Measurements from ENCODE around the gene WIF1.

The WIF1 gene

DNA sequence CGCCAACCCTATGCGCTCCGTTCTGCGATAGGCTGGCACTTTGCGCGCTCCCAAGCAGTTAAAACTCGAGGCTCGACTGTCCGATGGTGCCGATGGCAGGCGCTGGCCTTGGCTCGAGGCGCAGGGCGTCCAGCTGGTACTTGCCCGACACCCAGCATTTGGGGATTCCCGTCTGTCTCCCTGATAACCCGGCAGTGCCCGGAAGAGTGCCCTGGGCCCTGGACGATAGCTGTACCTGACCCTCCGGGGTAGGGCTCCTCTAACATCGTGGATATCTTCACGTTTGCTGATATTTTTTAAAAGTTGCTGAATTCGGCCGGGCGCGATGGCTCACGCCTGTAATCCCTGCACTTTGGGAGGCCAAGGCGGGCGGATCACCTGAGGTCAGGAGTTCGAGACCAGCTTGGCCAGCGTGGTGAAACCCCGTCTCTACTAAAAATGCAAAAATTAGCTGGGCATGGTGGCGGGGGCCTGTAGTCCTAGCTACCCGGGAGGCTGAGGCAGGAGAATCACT is 908 bp upstream of the WIF1 start:
- no peak for DNase-seq

DNA sequence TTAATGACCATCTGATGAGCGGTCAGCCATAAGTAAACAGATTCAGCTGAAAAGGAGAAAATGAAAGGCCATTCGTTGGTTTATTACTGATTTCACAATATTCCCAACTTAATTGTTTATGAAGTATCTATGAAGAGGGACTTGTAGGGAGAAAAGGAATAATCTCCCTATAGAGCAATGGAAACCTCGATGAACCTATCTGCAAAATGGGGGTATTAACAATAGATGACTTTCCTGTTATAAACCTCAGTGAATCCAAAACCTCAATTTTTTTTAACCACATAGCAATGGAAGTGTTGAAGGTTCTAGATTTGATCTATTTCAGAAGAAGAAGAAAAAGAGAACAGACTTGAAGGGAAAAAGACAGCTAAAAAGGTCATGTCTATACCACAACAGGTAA is 2.0 kb downstream of the WIF1 start:
- DNase-seq: no peak

DNA sequence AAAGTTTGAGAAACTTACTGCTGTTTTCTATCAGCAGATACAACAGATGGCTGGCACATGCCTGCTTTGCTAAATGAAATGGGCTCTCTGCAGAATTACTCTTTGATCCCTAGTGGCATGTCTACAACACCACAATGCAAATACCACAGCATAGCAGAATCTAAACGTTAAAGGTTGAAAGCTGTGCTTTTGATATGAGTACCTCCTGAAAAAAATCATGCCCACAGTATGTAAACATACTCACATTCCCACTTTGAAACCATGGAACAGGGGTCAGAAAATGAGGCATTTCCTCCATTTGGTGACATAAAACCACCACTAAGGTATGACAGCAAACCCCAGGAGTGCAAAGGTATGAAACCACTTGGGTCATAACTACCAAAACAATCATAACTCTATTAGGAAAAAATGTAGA is 7.5 kb downstream of the WIF1 start:
- no peak for DNase-seq

DNA sequence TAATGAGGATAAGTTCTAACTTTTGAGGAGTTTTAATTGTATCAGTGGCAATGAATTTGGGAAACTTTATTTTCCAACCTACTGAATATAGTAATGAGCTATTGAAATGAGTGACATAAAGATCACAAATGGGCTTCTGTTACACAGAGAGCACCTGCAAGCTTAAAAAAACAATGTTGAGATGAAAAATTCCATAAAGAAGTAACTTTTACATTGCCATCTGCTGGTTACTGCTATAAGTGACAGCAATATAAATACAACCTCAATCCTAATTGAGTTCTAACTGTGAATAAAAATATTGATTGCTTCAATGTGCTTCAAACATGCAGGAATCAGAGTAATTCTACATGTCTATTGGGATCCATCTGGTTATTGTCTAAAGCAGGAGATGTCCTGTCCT is 14.2 kb downstream of the WIF1 start:
- DNase-seq: no peak

DNA sequence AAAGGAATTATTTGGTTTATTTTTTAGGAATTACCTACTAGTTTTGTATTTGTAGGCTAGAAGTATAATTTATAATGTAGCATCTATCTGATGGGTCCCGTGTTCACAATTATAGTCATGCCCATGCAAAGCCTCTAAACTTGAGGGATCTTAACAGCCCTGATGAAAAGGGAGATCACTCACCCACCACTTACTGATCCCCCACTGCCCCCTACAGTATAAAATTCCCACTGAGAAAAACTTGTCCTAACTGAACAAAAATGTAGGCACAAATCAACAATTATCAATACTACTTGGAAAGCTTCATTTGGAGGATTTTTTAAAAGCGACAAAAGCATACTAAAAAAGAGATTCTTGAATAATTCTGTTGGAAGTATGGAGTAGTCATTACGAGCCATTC is 21.0 kb downstream of the WIF1 start:
- no peak for DNase-seq

DNA sequence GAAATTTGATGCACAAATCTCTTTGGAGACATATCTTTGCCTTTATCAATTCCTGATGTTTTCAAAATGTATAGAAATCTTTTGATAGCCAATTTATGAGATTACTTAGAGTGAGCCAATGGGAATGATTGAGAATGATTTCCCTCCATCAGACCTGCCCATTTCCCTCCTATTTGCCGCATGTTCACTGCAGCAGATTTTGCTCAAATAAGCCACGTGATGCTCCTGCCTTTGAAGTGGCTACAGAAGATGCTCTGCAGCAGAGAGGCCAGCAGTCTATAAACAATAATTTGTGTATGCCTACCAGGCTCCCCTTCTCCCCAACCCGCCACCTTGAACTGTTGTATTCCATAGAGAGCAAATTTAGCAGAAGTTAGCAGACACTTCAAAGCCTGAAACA is 21.9 kb downstream of the WIF1 start:
- no peak for DNase-seq

DNA sequence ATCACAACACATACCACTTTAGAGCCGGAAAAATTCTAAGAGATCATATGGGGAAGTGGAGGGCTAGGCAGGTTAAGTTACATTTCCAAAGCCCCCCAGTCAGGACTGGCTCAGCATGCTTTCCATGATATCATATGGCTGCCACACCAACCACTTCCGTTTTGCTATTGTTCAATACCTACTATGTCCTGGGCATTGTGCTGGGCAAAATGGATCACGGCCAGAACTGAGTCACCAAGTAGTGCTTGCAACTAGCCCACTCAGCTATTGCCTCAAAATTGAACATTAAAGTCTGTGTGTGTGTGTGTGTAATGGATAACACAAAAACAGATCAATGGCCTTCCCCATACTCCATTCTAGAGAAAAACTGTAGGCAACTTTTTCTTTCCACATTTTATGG is 22.7 kb downstream of the WIF1 start:
- no peak for DNase-seq

DNA sequence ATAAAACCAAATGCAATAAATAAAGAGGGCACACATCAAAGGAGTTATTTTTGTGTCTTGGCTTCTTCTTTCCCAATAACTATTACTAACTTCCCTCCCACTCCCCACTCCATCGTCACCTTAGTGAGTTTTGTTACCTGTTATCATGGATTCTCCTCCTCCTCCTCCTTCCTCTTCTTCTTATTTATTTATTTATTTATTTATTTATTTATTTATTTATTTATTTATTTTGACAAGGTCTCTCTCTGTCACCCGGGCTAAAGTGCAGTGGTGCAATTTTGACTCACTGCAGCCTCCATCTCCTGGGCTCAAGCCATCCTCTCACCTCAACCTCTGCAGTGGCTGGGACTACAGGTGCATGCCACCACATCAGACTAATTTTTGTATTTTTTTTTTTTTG is 26.4 kb downstream of the WIF1 start:
- DNase-seq: no peak

DNA sequence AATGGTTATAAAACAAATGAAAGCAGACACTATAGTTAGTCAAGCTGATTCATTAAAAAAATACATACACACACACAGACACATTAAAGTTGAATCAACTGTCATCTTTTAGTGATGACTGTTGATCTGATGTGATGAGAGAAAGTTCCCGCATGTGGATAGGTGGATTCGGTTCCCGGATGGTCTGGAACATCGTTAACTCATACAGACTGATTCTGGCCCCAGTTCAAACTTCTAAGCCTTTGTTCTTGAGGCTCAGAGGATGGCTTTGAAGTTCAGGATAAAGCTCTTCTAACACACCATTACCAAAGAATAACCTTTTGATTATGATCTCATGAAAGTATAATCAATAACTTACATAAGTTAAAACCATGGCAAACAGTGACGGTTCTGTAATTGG is 27.5 kb downstream of the WIF1 start:
- no peak for DNase-seq

DNA sequence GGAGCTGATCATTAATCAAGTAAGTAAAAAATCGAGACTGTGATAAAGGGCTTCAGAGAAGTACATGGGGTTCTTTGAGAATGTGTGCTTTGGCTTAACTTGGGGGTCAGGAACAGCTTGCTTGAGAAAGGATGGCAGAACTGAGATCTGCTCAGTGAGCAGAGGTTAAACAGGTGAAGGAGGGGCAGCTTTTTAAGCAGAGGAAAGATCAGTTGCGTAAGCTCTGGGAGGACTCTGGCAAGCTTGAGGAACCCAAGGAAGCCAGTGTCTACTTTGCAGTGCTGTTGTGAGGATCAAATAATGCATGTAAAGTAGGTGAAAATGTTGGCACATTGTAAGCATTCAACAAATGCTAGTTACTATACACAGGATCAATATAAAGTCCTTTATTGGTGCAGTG is 30.6 kb downstream of the WIF1 start:
- DNase-seq: no peak

DNA sequence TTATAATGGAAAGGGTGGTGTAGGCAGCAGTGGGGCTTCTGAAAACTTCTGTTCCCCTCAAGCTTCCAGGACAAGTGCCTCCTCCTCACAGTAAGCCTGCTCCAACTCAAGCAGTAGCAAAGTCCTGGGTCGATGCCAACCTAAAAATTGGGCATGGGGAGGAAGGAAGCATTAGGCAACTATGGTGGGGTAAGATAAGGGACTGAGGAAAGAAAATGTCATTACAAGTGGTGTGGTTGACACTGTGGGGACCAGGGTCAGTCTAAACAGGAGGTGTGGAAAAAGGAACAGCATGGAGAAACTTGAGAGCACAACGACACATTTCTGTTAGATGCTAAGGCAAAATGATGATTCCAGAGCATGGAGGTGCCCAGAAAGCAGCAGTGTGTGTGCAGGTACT is 34.9 kb downstream of the WIF1 start:
- DNase-seq: no peak

DNA sequence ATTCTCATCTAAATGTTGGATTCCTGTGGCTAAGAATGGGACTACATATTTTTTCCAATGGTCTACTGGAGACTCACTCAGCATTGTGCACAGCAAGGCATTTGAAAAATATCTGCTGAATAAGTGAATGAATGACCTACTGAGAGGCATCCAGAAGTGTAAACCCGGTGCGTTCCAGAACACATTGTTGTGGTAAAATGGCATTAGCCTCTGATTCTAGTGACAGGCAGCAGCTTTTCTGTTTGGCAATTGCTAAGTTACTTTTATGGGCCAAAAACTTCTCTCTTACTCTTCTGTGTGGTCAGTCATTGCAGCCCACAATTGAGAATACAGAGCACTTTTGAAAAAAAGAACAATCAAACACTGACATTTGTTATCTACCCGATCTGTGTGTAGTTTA is 36.5 kb downstream of the WIF1 start:
- DNase-seq: no peak

DNA sequence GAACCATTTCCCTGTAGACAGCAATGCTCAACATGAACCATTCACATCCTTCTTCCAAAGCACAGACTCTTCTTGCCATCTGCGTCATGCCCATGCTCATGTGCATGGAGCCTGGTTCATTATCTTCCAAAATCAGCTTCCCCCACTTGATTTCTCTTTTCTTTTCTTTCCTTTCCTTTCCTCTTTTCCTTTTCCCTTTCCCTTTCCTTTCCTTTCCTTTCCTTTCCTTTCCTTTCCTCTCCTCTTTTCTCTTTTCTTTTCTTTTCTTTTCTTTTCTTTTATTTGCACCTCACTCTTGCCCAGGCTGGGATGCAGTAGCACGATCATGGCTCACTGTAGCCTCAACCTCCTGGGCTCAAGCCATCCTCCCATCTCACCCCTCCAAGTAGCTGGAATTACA is 37.5 kb downstream of the WIF1 start:
- no peak for DNase-seq

DNA sequence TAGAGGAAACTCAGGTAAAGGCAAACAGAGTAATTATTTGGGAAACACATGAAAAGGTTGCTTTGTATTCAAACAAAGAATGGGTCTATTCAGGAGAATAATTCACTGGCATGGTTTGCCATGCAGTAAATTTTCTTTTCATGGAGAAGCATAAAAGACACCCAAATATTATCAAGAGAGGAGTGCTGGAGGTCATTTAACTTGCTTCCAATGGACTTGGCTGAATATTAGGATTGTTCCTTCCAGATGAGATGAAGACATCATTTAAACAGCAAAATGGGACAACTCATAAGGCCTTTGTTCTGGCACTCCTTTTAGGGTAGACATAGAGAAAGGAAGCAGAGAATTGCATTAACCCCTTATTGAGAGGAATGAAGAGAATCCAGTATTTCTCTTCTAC is 38.7 kb downstream of the WIF1 start:
- no peak for DNase-seq

DNA sequence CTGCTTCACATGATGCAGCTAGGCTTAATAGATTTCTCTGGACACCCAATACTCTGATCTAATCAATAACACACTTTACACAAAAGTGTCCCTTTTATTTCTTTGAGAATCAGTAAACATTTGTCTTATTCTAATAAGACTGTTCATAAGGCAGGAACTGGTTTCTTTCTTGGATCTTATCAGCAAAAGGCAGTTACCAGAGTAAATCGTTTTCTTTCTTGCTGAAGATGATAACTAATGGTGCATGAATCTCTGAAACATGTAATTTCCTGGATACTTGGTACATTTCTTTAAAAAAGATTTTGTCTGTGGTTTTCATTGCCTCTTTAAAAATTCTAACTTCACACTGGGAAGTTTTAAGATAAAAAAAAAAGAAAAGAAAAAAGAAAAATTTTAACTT is 39.6 kb downstream of the WIF1 start:
- no peak for DNase-seq

DNA sequence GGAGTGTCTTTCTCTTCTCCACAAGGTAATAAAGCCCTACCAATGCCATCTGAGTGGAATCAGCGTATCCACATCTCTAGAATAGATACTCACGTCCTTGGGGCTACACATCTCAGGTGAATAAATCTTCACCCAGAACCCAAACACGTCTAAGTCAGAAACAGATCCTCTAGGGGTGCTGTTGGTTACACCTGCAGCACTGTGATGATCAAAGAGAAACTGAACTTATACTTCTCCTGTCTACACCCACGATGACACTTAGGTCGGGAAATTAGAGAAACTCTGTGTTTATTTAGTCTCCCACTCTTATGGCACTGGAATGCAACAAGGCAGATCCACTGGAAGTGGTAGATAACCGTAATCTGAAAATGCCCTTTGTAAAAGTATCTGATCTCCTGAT is 46.2 kb downstream of the WIF1 start:
- no peak for DNase-seq

DNA sequence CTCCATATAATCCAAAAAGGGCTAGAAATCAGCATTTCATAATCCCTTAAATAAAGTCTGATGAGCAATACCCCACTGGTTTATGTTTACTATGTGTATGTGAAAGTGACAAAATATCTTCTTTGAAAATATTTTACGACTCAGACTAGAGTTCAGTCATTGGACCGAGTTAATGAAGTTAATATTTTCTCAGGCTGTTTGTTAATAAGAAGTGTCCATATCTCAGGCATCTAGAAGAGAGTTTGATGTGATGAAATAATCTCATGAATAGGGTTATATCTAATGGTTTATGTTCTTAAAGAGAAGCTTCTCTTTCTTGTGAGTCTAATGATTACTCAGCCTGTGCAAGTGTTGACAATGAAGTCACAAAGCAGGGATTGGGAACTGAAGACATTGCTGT is 51.8 kb downstream of the WIF1 start:
- no peak for DNase-seq

DNA sequence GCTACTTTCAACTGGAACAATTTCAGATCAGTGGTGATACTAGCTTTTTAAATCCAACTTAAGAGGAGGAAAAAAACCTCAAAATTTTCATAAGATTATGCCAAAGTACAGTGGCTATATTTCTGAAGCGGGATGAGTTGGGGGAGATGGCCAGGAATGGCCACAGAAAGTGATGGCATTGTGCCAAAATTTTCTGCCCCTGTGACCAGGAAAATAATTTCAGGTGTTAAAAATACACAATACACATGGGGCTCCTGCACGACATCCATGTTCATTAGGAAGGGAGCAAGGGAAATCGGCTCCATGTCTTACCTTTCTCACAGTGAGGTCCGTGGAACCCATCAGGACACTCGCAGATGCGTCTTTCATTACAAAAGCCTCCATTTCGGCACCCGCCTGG is 53.7 kb downstream of the WIF1 start:
- DNase-seq: no peak

DNA sequence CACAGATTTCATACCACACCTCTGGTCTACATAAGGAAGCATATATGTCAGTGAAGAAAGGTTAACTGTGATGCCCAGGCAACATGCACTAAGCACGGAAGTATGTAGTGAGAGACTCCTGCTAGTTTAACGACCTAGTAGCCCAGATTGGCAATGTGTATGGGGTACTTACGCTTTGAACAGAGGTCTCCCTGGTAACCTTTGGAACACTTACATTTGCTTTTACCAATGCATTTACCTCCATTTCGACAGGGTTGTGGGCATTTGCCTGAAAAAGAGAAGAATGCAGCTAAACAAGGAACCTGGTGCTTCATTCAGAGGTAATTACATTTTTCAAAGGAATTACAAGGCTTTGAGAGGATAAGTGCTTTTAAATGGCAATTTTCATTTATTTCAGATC is 65.2 kb downstream of the WIF1 start:
- DNase-seq: no peak

DNA sequence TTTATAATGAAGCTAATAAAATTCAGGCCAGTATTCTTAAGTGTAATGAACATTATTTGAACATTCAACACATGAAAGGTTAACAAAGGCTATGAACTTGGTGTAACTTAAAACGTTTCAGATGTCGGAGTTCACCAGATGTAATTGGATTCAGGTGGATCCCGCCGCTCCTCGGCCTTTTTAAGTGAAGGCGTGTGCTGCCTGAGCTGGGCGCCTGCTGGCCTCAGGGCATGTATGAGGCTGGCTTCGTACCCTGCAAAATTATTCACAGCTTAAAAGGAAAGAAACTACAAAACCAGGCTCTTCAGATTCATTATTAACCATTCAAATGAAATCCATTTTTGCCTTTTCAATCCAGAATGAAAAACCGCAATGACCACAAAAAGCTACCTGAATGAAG is 69.9 kb downstream of the WIF1 start:
- no peak for DNase-seq

DNA sequence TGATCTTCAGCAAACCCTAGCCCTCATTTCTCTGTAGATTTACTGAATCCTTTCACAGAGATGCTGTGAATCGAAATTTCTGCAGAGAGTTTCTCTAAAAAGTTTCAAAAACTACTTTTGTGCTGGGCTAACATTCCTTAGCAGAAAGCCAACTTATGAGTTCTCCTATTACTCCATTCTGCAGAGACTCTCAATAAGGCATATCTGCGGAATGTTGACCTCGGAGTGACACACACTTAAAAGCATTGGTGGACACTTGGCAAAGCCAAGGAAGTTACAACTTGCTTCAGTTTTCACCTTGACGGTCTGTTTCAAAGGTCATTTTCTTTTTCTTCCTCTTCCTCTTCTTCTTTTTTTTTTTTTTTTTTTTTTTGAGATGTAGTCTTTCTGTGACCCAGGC is 75.8 kb downstream of the WIF1 start:
- no peak for DNase-seq

DNA sequence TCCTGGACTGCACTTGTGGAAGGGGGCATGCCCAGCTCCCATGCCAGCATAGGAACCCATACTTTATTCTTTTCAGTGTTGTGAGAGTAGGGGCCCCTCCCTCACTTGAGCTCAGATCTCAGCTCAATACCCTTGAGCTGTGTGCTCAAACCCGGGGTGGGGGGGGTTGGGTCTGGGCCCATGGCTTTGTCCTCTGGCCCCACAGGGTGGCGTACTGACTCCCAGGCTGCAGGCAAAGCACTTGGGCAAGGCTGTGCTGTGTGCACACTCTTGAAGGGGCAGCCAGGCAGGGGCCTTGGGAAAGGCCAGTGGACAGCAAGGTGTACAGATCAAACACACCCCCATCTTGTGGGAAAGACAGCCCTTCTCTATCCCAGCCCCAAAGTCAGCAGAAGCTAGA is 81.8 kb downstream of the WIF1 start:
- DNase-seq: no peak

DNA sequence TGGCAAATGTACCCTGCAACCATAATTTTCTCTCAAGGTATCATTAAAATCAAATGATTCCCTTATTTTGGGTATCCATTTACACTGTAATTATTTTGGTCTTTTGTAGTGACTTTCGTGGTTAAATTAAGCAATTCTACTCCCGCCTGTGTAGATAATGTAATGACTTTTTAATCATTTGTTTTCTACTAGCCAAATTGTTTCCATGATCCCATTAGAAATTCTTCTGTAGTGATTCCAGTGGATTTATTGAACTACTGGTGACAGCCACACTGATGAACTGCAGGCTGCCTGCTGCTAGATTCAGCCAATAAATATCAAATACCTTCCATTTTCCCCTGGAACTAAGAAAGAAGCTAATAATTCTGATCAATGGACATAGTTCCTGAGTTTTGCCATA is 96.0 kb downstream of the WIF1 start:
- no peak for DNase-seq

DNA sequence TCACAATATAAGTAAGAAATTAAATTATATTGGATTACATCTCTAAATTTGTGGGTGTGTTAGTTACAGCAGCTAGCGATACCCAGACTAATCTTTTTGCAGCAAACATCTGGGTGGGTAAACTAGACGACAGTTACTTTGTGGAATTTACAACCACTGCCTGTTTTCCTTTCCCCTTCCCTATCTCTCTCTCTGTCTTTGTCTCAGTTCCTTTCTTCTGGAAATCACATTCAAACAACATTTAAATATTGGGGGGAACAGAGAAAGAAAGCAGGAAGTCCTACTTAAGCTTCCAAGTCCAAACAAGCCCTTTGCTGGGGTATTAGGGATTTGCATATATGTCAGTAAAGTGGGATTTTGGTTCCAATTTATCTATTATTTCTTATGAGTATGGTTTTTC is 97.6 kb downstream of the WIF1 start:
- DNase-seq: no peak

DNA sequence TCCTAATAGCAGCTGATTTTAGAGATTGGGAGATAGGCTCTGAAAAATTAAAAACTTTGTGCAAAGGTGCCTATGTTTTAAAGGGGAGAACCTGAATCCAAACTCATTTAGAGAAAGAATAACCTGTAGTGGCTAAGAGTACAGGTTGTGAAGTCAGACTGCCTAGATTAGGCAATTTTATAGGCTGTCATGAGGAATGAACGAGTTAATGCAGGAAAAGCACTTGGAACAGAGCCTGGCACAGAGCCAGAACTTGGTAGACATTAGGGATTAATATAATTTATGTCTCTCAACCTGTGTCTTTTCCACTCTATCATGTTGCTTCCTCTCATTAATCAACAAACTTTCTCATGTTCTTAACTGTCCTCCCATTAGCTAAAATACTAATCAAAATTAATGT is 98.1 kb downstream of the WIF1 start:
- no peak for DNase-seq

DNA sequence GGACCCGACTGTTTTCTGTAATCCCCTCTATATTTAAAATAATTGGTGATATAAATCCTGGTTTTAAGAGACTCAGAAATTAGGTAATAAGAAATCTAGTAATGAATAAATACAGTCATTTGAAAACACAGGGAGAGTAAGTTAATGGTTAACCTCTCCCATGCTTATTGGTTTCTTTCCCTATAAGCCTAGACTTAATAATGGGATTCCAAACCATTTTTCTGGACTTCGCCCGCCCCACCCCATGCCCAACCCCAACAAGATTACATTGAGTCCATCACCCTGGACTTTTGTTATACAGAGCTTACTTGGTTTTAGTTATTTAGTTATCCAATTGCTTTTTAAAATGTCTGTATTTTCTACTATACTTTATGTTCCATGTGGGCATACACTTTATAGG is 98.7 kb downstream of the WIF1 start:
- DNase-seq: no peak
